Esophagus (tissue), 2 donors: Measurements from ENCODE around the gene TMEM81. TPM values are rescaled to one million over a fixed set of nuclear protein-coding genes. Genes with fewer than 3 reads are reported as not detected.

Source experiments
- H3K27ac ChIP-seq, 2 donors: one replicate each; pipeline ENCODE4 v1.5.1; 2013; ENCODE audit warnings: low read depth in 2 of 2, mild to moderate bottlenecking in 2 of 2, inconsistent platforms in 1 of 2, low read length in 1 of 2, moderate library complexity in 1 of 2
- H3K27me3 ChIP-seq, 2 donors: one replicate each; pipeline ENCODE4 v1.6.1; 2013; ENCODE audit warnings: low read length in 2 of 2, control low read depth in 1 of 2, mild to moderate bottlenecking in 1 of 2; ENCODE audit not compliant: insufficient read depth in 2 of 2, control insufficient read depth in 1 of 2
- H3K36me3 ChIP-seq, 2 donors: one replicate each; pipeline ENCODE4 v1.6.1; 2013; ENCODE audit warnings: low read length in 1 of 2; ENCODE audit not compliant: control insufficient read depth in 2 of 2, insufficient read depth in 2 of 2
- H3K4me1 ChIP-seq, 2 donors: one replicate each; pipeline ENCODE4 v1.6.1; 2013; ENCODE audit warnings: low read length in 1 of 2; ENCODE audit not compliant: control insufficient read depth in 2 of 2, insufficient read depth in 2 of 2
- H3K4me3 ChIP-seq, 2 donors: one replicate each; pipeline ENCODE4 v1.5.1; 2013; ENCODE audit warnings: low read length in 2 of 2, mild to moderate bottlenecking in 2 of 2, low read depth in 1 of 2, moderate library complexity in 1 of 2
- H3K9me3 ChIP-seq, 2 donors: one replicate each; pipeline ENCODE4 v1.6.1; 2013; ENCODE audit warnings: mild to moderate bottlenecking in 2 of 2, low read depth in 1 of 2, low read length in 1 of 2, moderate library complexity in 1 of 2; ENCODE audit not compliant: control insufficient read depth in 2 of 2, insufficient read depth in 1 of 2
- WGBS, 2 donors: extraction: QIAGEN DNeasy Blood & Tissue Kit; methylation state at CpG; one replicate each; pipeline ENCODE4 v1.1.7; 2013; 5-methylcytosine and 5-hydroxymethylcytosine counted together
- polyA plus RNA-seq, 2 donors: library from polyadenylated mRNA; stranded (reverse); fragments of 200-250 nt; gene quantifications; one replicate each; pipeline ENCODE4 v1.2.3, GENCODE V29; 2013
- donor health status: healthy with polysubstance abuse.
- donor health status: Bipolar disorder and iron deficiency.

The TMEM81 gene
- polyA plus RNA-seq, 2 donors, result 1.0 to 1.8 TPM

DNA sequence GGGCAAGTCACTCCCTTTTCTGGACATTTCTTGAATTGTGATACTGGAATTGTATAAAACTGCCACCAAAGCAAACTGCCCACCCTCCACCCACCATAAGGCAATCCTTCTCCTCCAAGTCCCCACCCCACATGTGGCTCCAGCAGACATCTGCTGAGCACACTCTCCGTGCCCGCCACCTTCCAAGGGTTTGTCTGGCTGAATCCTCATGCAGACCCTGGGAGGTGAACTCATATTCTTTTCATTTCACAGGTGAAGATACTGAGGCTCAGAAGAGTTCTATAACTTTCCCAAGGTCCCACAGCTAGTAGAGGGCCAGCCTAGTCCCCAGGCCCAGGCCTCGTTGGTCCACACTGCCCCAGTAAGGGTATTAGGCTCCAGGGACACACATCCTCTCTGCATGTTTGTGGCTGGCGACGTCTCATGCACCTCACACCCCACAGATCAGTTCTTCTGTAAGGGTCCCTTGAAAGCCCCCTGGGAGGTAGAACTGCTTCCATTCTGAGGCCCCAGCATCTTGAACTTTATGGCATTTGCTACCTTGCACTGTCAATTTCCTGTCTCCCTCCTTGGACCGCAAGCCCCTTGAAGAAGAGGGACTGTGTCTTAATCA lies 27.2 kb downstream of the TMEM81 start:
- H3K4me1 ChIP-seq, result no peaks in the 10 kb centered on the region
- no peaks in the 10 kb centered on the region for H3K9me3 ChIP-seq
- H3K36me3 ChIP-seq, result no peaks in the 10 kb centered on the region
- 89 to 94% methylated on average over 6 of the region's 6 CpGs for WGBS, 2 donors
- H3K27me3 ChIP-seq, result peaks cover 0 to 2% of the 10 kb centered on the region in 2 donors
- H3K27ac ChIP-seq, result no peak overlapping the region
- H3K4me3 ChIP-seq, result no peak overlapping the region

DNA sequence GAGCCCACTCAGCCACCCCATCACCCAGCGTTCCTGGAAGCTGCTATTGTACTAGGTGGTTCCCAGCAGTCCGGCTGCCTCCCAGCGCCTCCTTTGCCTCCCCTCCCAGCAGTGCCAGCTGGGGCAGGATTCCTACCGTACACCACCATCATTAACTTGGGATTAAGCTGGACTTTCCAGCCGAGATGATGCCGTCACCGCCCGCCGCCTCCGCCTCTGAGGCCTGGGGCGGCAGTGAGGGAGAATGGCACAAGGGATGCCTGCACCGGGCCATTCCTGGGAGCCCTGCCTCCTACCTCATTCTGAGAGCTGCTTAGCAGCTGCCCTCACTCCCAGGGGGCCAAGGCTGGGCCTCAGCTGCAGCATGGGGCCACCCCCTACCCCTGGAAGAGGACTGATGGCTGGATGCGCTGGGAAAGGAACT lies 28.1 kb downstream of the TMEM81 start:
- peaks cover 0 to 2% of the 10 kb centered on the region in 2 donors for H3K27me3 ChIP-seq
- no peaks in the 10 kb centered on the region for H3K36me3 ChIP-seq
- H3K9me3 ChIP-seq, result no peaks in the 10 kb centered on the region
- H3K4me1 ChIP-seq, result no peaks in the 10 kb centered on the region
- H3K4me3 ChIP-seq, result no peak overlapping the region
- H3K27ac ChIP-seq, result no peak overlapping the region
- WGBS, 2 donors, result 74 to 76% methylated on average over 13 of the region's 13 CpGs

- Histone ChIP-seq H3K9me3 (no peaks in the 10 kb centered on the region), H3K27ac (no peak overlapping the region)
- WGBS, 2 donors, result 49% methylated on average over 7 of the region's 7 CpGs
Measured at GRCh38 chr1:205054013-205054412, 30.2 kb downstream of the TMEM81 start.

DNA sequence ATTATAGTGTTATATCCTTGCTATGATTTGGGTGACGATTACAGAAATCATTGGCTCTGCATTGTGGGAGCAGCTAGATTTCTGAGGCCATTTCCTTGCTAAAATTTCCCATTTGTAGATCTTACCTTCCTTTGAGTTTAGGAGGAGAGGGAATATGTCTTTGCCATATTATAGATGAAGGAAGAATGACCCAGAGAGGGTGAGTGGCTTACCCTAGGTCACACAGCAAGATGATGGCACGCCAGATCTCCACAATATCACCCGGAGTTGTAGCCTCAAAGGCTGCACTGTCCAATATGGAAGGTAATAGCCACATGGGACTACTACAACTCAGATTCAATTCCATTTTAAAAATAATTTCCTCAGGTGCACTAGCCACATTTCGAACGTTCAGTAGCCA lies 31.0 kb downstream of the TMEM81 start:
- Histone ChIP-seq H3K27me3 (peaks cover 0 to 2% of the 10 kb centered on the region in 2 donors), H3K4me1 (no peaks in the 10 kb centered on the region), H3K9me3 (no peaks in the 10 kb centered on the region), H3K27ac (no peak overlapping the region), H3K36me3 (no peaks in the 10 kb centered on the region), H3K4me3 (no peak overlapping the region)
- WGBS, 2 donors, result 85 to 88% methylated on average over 5 of the region's 5 CpGs

More at GRCh38 chr1:205054013-205054412, 30.2 kb downstream of the TMEM81 start:
- Histone ChIP-seq H3K4me3 (no peak overlapping the region), H3K27me3 (peaks cover 0 to 2% of the 10 kb centered on the region in 2 donors), H3K4me1 (no peaks in the 10 kb centered on the region), H3K36me3 (no peaks in the 10 kb centered on the region)

- H3K4me3 ChIP-seq, result no peak overlapping the region
- H3K9me3 ChIP-seq, result no peaks in the 10 kb centered on the region
- H3K36me3 ChIP-seq, result no peaks in the 10 kb centered on the region
- WGBS, 2 donors, result 79 to 85% methylated on average over 11 of the region's 11 CpGs
- no peak overlapping the region for H3K27ac ChIP-seq
- H3K27me3 ChIP-seq, result peaks cover 2 to 3% of the 10 kb centered on the region in 2 donors
- no peaks in the 10 kb centered on the region for H3K4me1 ChIP-seq
Measured at GRCh38 chr1:205052690-205053089, 31.6 kb downstream of the TMEM81 start.

DNA sequence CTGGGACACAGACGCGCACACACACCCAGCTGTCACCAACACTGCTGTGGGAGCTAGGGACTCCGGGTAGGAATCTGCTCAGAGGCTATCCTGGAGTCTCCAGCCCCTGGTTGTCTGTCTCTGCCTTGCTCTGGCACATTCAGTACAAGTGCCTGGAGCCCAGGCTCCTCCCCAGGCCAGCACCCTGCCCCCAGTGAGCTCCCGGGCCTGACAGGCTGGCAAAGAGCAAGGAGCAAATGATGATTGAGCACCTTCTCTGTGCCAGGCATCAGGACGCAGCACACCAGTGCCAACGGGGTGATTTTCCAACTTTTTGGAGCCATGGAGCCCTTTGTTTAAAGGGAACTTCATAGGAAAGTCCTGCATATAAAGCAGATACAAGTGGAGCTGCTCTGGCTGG lies 34.8 kb downstream of the TMEM81 start:
- no peak overlapping the region for H3K4me3 ChIP-seq
- H3K27ac ChIP-seq, result no peak overlapping the region
- H3K27me3 ChIP-seq, result peaks cover 2 to 3% of the 10 kb centered on the region in 2 donors
- 44 to 55% methylated on average over 6 of the region's 6 CpGs for WGBS, 2 donors
- peaks cover 0 to 3% of the 10 kb centered on the region in 2 donors for H3K9me3 ChIP-seq
- H3K4me1 ChIP-seq, result no peaks in the 10 kb centered on the region
- no peaks in the 10 kb centered on the region for H3K36me3 ChIP-seq

GRCh38 chr1:205048382-205048781 lies 35.9 kb downstream of the TMEM81 start:
- H3K27ac ChIP-seq, result no peak overlapping the region
- H3K4me1 ChIP-seq, result no peaks in the 10 kb centered on the region
- peaks cover 0 to 3% of the 10 kb centered on the region in 2 donors for H3K9me3 ChIP-seq
- peaks cover 8 to 13% of the 10 kb centered on the region in 2 donors for H3K27me3 ChIP-seq
- H3K4me3 ChIP-seq, result no peak overlapping the region
- WGBS, 2 donors, result 74 to 75% methylated on average over 9 of the region's 9 CpGs
- no peaks in the 10 kb centered on the region for H3K36me3 ChIP-seq

- H3K9me3 ChIP-seq, result peaks cover 0 to 3% of the 10 kb centered on the region in 2 donors
- peaks cover 8 to 13% of the 10 kb centered on the region in 2 donors for H3K27me3 ChIP-seq
- H3K4me1 ChIP-seq, result no peaks in the 10 kb centered on the region
- no peak overlapping the region for H3K27ac ChIP-seq
- 73 to 83% methylated on average over 5 of the region's 5 CpGs for WGBS, 2 donors
- H3K36me3 ChIP-seq, result no peaks in the 10 kb centered on the region
- H3K4me3 ChIP-seq, result no peak overlapping the region
Measured at GRCh38 chr1:205047764-205048231, 36.5 kb downstream of the TMEM81 start.

DNA sequence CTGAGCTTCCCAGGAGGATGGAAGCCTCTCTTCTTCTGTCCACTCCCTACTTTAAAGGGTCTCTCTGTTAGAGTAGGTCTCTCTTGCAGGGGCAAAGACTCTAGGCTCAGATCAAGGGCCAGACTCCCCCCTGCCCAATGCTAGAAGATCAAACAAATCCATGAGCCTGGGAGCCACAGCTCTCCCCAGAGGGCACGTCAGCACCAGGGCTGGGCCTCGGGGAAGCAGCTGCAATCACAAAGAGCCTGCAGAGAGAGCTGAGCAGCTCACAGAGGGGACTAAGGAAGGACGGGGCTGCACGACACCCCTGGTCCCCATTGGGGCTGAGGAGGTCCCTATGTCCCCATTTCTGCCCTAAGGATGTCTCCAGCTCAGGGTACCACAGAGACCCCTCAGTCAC lies 37.4 kb downstream of the TMEM81 start:
- peaks cover 8 to 13% of the 10 kb centered on the region in 2 donors for H3K27me3 ChIP-seq
- no peak overlapping the region for H3K27ac ChIP-seq
- WGBS, 2 donors, result 38 to 48% methylated on average over 3 to 4 of the region's 4 CpGs
- H3K36me3 ChIP-seq, result no peaks in the 10 kb centered on the region
- H3K4me1 ChIP-seq, result no peaks in the 10 kb centered on the region
- H3K4me3 ChIP-seq, result no peak overlapping the region
- peaks cover 0 to 3% of the 10 kb centered on the region in 2 donors for H3K9me3 ChIP-seq

- WGBS, 2 donors, result 29 to 35% methylated on average over 11 of the region's 11 CpGs
- Histone ChIP-seq H3K4me1 (no peaks in the 10 kb centered on the region), H3K27me3 (peaks cover 8 to 13% of the 10 kb centered on the region in 2 donors), H3K36me3 (no peaks in the 10 kb centered on the region), H3K4me3 (no peak overlapping the region), H3K9me3 (peaks cover 0 to 3% of the 10 kb centered on the region in 2 donors), H3K27ac (no peak overlapping the region)
Measured at GRCh38 chr1:205045146-205045545, 39.1 kb downstream of the TMEM81 start.
